IMR-90 (cell line): ENCODE data around the gene CCDC85B. TPM values are rescaled to one million over a fixed set of nuclear protein-coding genes. Genes with fewer than 3 reads are reported as not detected.

Source experiments
- ATAC-seq: fragments of 200-7000 bp; cut with Tn5 transposase; 2 replicates; pipeline ENCODE4 v1.9.1; 2020; ENCODE audit warnings: low read depth, mild to moderate bottlenecking, moderate library complexity
- BruUV-seq: library from RNA; stranded (reverse); fragments of 400-500 nt; replicated peaks from 2 replicates; lab custom pipeline; 2021; lab: Mats Ljungman, UMichigan
- CTCF ChIA-PET: fragments of 300-600 bp; formaldehyde crosslinking; extraction: SDS; loops from one replicate; lab custom pipeline; 2021; ENCODE audit warnings: antibody characterized with exemption; lab: Yijun Ruan, JAX
- POLR2A ChIA-PET: fragments of 300-600 bp; sonication (Branson Sonifier 250); formaldehyde crosslinking; loops from one replicate; lab custom pipeline; 2022; ENCODE audit warnings: antibody characterized with exemption; ENCODE audit not compliant: unreplicated experiment; lab: Charles Lee
- DNase-seq: peaks from one replicate; pipeline ENCODE4 v3.0.0; 2013
- H2AFZ ChIP-seq: replicated peaks from 2 replicates; pipeline ENCODE3; 2013; ENCODE audit warnings: low read length, mild to moderate bottlenecking; ENCODE audit not compliant: poor library complexity
- H2AK5ac ChIP-seq: 2 replicates; pipeline ENCODE4 v1.6.1; 2013; ENCODE audit warnings: low read depth, low read length, inconsistent platforms
- H2AK9ac ChIP-seq: replicated peaks from 2 replicates; pipeline ENCODE3; 2013; ENCODE audit warnings: mild to moderate bottlenecking, low read depth, low read length, moderate library complexity; ENCODE audit not compliant: poor library complexity
- H2BK120ac ChIP-seq: 2 replicates; pipeline ENCODE4 v1.6.1; 2013; ENCODE audit warnings: low read depth, low read length, inconsistent platforms
- H2BK15ac ChIP-seq: 3 replicates; pipeline ENCODE4 v1.6.1; 2013; ENCODE audit warnings: low read depth, low read length, inconsistent platforms
- H2BK20ac ChIP-seq: 2 replicates; pipeline ENCODE4 v1.6.1; 2013; ENCODE audit warnings: low read depth, mild to moderate bottlenecking, inconsistent platforms, low read length, moderate library complexity
- H2BK5ac ChIP-seq: 2 replicates; pipeline ENCODE4 v1.6.1; 2013; ENCODE audit warnings: mild to moderate bottlenecking, low read depth, low read length, inconsistent platforms; ENCODE audit not compliant: poor library complexity, severe bottlenecking
- H3K14ac ChIP-seq: replicated peaks from 2 replicates; pipeline ENCODE4 v1.6.1; 2013; ENCODE audit warnings: low read depth, low read length, inconsistent platforms
- H3K18ac ChIP-seq: 2 replicates; pipeline ENCODE4 v1.6.1; 2013; ENCODE audit warnings: low read depth, low read length, control low read depth
- H3K23ac ChIP-seq: 2 replicates; pipeline ENCODE4 v1.6.1; 2013; ENCODE audit warnings: low read depth, low read length, inconsistent platforms
- H3K27ac ChIP-seq: 2 replicates; pipeline ENCODE4 v1.5.1; 2013; ENCODE audit warnings: mild to moderate bottlenecking, control low read depth, low read length; ENCODE audit not compliant: insufficient read depth
- H3K27me3 ChIP-seq: 2 replicates; pipeline ENCODE4 v1.6.1; 2013; ENCODE audit warnings: low read length; ENCODE audit not compliant: control insufficient read depth, insufficient read depth
- H3K36me3 ChIP-seq: 2 replicates; pipeline ENCODE4 v1.6.1; 2013; ENCODE audit warnings: low read length, mixed read lengths; ENCODE audit not compliant: control insufficient read depth, insufficient read depth
- H3K4ac ChIP-seq: 2 replicates; pipeline ENCODE4 v1.6.1; 2013; ENCODE audit warnings: low read depth, low read length, inconsistent platforms
- H3K4me1 ChIP-seq: 2 replicates; pipeline ENCODE4 v1.6.1; 2013; ENCODE audit warnings: low read length, mixed read lengths; ENCODE audit not compliant: control insufficient read depth, insufficient read depth
- H3K4me2 ChIP-seq: 2 replicates; pipeline ENCODE4 v1.6.1; 2013; ENCODE audit warnings: low read depth, mild to moderate bottlenecking, control low read depth, low read length, moderate library complexity
- H3K4me3 ChIP-seq: 2 replicates; pipeline ENCODE4 v1.5.1; 2013; ENCODE audit warnings: low read depth, mild to moderate bottlenecking, control low read depth, low read length, moderate library complexity; ENCODE audit not compliant: insufficient read depth
- H3K56ac ChIP-seq: 2 replicates; pipeline ENCODE4 v1.6.1; 2013; ENCODE audit warnings: low read length, inconsistent platforms; ENCODE audit not compliant: insufficient read depth; ENCODE audit errors: extremely low read depth
- H3K79me1 ChIP-seq, 2 experiments: 2 replicates each; pipeline ENCODE4 v1.6.1; 2013; ENCODE audit warnings: low read length in 2 of 2, inconsistent platforms in 1 of 2, low read depth in 1 of 2
- H3K9ac ChIP-seq: 2 replicates; pipeline ENCODE4 v1.6.1; 2013; ENCODE audit warnings: low read depth, low read length, control low read depth
- H3K9me1 ChIP-seq: 2 replicates; pipeline ENCODE4 v1.6.1; 2013; ENCODE audit warnings: low read length, inconsistent platforms; ENCODE audit not compliant: insufficient read depth
- H3K9me3 ChIP-seq: 2 replicates; pipeline ENCODE4 v1.6.1; 2013; ENCODE audit warnings: low read length; ENCODE audit not compliant: control insufficient read depth, insufficient read depth
- H4K20me1 ChIP-seq: 2 replicates; pipeline ENCODE4 v1.6.1; 2013; ENCODE audit warnings: low read length, inconsistent platforms; ENCODE audit not compliant: insufficient read depth
- H4K5ac ChIP-seq: 2 replicates; pipeline ENCODE4 v1.6.1; 2013; ENCODE audit warnings: mild to moderate bottlenecking, low read depth, low read length, control low read depth
- H4K8ac ChIP-seq, 2 experiments: 2 replicates each; pipeline ENCODE4 v1.6.1; 2013; ENCODE audit warnings: low read depth in 2 of 2, low read length in 2 of 2, control low read depth in 1 of 2, inconsistent platforms in 1 of 2
- H4K91ac ChIP-seq: 2 replicates; pipeline ENCODE4 v1.6.1; 2013; ENCODE audit warnings: low read depth, low read length, inconsistent platforms; ENCODE audit not compliant: insufficient read depth
- CHD1 ChIP-seq: IDR thresholded peaks from 2 replicates; pipeline ENCODE4 v1.6.1; 2012; ENCODE audit warnings: low read depth, low read length, improper control_type of control experiment
- CTCF ChIP-seq: conservative IDR thresholded peaks from 2 replicates; pipeline ENCODE4 v1.5.1; 2012; ENCODE audit warnings: mild to moderate bottlenecking, low read depth, low read length, improper control_type of control experiment
- MXI1 ChIP-seq: IDR thresholded peaks from 2 replicates; pipeline ENCODE4 v1.6.1; 2012; ENCODE audit warnings: low read depth, mild to moderate bottlenecking, low read length, moderate library complexity, borderline replicate concordance
- POLR2A ChIP-seq: IDR thresholded peaks from 2 replicates; pipeline ENCODE4 v1.6.1; 2012; ENCODE audit warnings: mild to moderate bottlenecking, low read depth, low read length
- RFX5 ChIP-seq: IDR thresholded peaks from 2 replicates; pipeline ENCODE4 v1.8.0; 2012; ENCODE audit warnings: low read depth, mild to moderate bottlenecking, low read length, moderate library complexity
- WGBS, 2 experiments: methylation state at CpG; one replicate each; pipeline versions ENCODE4 v1.1.5 to v1.1.7; 2013; ENCODE audit warnings: missing lambda C conversion rate in 2 of 2; ENCODE audit not compliant: insufficient read length in 1 of 2; ENCODE audit errors: extremely low coverage in 2 of 2; 5-methylcytosine and 5-hydroxymethylcytosine counted together
- dilution Hi-C: fragments of 300-500 bp; cut with HindIII; formaldehyde crosslinking; loops from one replicate; pipeline ENCODE4 v1.14.3; 2018; ENCODE audit warnings: low sequenced_read_pairs; ENCODE audit not compliant: unreplicated experiment
- in situ Hi-C: fragments of 300-500 bp; cut with MboI; formaldehyde crosslinking; loops from 3 replicates; pipeline ENCODE4 v1.14.3; 2019; ENCODE audit warnings: low sequenced_read_pairs, inconsistent platforms, mixed read lengths
- intact Hi-C: fragments of 100-400 bp; cut with micrococcal nuclease; formaldehyde crosslinking; loops from 2 replicates; pipeline ENCODE4 v1.10.0; 2022
- polyA plus RNA-seq, 3 experiments: library from polyadenylated mRNA; depleted of rRNA; stranded (reverse); fragments of >200 nt; gene quantifications; 2 replicates each; pipeline ENCODE4 v1.2.3, GENCODE V29; 2012; ENCODE audit warnings: low replicate concordance in 1 of 3
- total RNA-seq: library from RNA; depleted of rRNA; stranded (reverse); fragments of >200 nt; gene quantifications from 2 replicates; pipeline ENCODE4 v1.2.3, GENCODE V29; 2012

Gene CCDC85B
- total and polyA plus RNA-seq, 2 of the 4 experiments (the other 2 are of a cell fraction) = 17.6 to 35.4 TPM

GRCh38 chr11:65851811-65852507 is 38.5 kb upstream of the CCDC85B start:
- Histone ChIP-seq H2BK120ac (no peak overlapping the region), H2AFZ (peak overlapping the region; percentile 28), H2AK5ac (no peak overlapping the region), H3K9me3 (no peaks in the 10 kb centered on the region), H3K4ac (no peak overlapping the region), H3K9ac (no peak overlapping the region), H2BK20ac (no peak overlapping the region), H3K9me1 (peaks cover 29% of the 10 kb centered on the region), H3K36me3 (peaks cover 59% of the 10 kb centered on the region), H4K91ac (no peak overlapping the region), H2BK5ac (no peak overlapping the region), H3K18ac (no peak overlapping the region), H4K5ac (no peak overlapping the region), H3K79me1 (peaks cover 20 to 55% of the 10 kb centered on the region in 2 experiments), H3K27me3 (no peaks in the 10 kb centered on the region), H3K4me3 (no peak overlapping the region), H3K14ac (no peak overlapping the region), H2AK9ac (peak overlapping the region; percentile 7), H2BK15ac (no peak overlapping the region), H3K23ac (no peak overlapping the region), H3K56ac (no peak overlapping the region), H3K4me1 (peaks cover 4% of the 10 kb centered on the region), H4K8ac (no peak overlapping the region), H4K20me1 (peaks cover 70% of the 10 kb centered on the region), H3K27ac (no peak overlapping the region), H3K4me2 (no peak overlapping the region)
- TF ChIP-seq CHD1 (no peak), POLR2A (0 out of 2 replicates have a peak, but pooled peaks have one; percentile 5), RFX5 (no peak), MXI1 (no peak), CTCF (no peak)
- no peak for DNase-seq
- BruUV-seq = no TSS peak
- peak; percentile 1; the same call in 1 of the 2 replicates for ATAC-seq
- POLR2A ChIA-PET = interaction anchor here (0.5 to 1.0 kb wide), 2 partner anchors 139 to 327 kb away, joined by 3 to 4 read pairs; partner anchors contain the start of gene SCYL1
- in situ Hi-C loops = no loop called here
- dilution Hi-C loops = no loop called here
- intact Hi-C loops = no loop called here
- 89% methylated on average over 3 of the region's 10 CpGs; no CpG with 5 or more reads in 1 of the 2 experiments for WGBS, 2 experiments
- CTCF ChIA-PET = interaction anchor here (0.7 to 1.1 kb wide), 2 partner anchors 15 to 34 kb away, joined by 3 read pairs; no protein-coding TSS in a partner anchor
